ENCODE data around the gene OSBPL2.

- TF ChIP-seq CTCF (IDR thresholded peaks at IDR 0.05; ENCODE audit: extremely low read depth in 1 of 2, insufficient read depth in 1 of 2, low read depth in 1 of 2, low read length in 2 of 2) (no peak), POLR2A (IDR thresholded peaks at IDR 0.05; ENCODE audit: low read depth, low read length) (no peak), JUN (IDR thresholded peaks at IDR 0.05; ENCODE audit: borderline replicate concordance, insufficient read depth, insufficient read length, low read depth) (no peak), POLR2AphosphoS5 (IDR thresholded peaks at IDR 0.05; ENCODE audit: insufficient read depth, low read depth, low read length) (no peak), EZH2 (IDR thresholded peaks at IDR 0.05; ENCODE audit: borderline replicate concordance, low read depth, low read length, severe bottlenecking) (no peak), MYC (IDR thresholded peaks at IDR 0.05; ENCODE audit: low read depth, low read length) (no peak), FOS (IDR thresholded peaks at IDR 0.05; ENCODE audit: borderline replicate concordance, insufficient read depth, low read length) (no peak), GATA2 (IDR thresholded peaks at IDR 0.05; ENCODE audit: insufficient read depth, insufficient read length, low read depth, low read length) (no peak)
Measured at GRCh38 chr20:62281161-62281933, 43.0 kb downstream of the OSBPL2 start.

Data from endothelial cell of umbilical vein (primary cell).